Uterus (tissue), 2 donors: ENCODE data around the gene SLC25A12.

Source experiments
- CTCF ChIP-seq, 4 experiments: fragments of 200-600 bp in 2 of 4; fragments of 450-650 bp in 2 of 4; sonication (generic) in 2 of 4; IDR thresholded peaks; one replicate each; pipeline ENCODE4 v1.5.1; 2016 to 2019; ENCODE audit warnings: antibody characterized with exemption in 4 of 4, mild to moderate bottlenecking in 2 of 4, moderate library complexity in 1 of 4
- POLR2A ChIP-seq, 2 donors: fragments of 450-650 bp; IDR thresholded peaks; one replicate each; pipeline ENCODE4 v1.6.1; 2016; ENCODE audit warnings: antibody characterized with exemption in 2 of 2, mild to moderate bottlenecking in 1 of 2, moderate library complexity in 1 of 2

- TF ChIP-seq POLR2A (IDR thresholded peaks at IDR 0.05) (no peak), CTCF (IDR thresholded peaks at IDR 0.05) (no peak)
Measured at GRCh38 chr2:171939058-171939742, 45.2 kb upstream of the SLC25A12 start.
